Hepatic stellate cell (primary cell): ENCODE results near the gene SH3RF3.

Experiments used
- DNase-seq: peaks from one replicate; pipeline ENCODE4 v3.0.0; 2011; ENCODE audit warnings: low spot score

SH3RF3 gene

DNA sequence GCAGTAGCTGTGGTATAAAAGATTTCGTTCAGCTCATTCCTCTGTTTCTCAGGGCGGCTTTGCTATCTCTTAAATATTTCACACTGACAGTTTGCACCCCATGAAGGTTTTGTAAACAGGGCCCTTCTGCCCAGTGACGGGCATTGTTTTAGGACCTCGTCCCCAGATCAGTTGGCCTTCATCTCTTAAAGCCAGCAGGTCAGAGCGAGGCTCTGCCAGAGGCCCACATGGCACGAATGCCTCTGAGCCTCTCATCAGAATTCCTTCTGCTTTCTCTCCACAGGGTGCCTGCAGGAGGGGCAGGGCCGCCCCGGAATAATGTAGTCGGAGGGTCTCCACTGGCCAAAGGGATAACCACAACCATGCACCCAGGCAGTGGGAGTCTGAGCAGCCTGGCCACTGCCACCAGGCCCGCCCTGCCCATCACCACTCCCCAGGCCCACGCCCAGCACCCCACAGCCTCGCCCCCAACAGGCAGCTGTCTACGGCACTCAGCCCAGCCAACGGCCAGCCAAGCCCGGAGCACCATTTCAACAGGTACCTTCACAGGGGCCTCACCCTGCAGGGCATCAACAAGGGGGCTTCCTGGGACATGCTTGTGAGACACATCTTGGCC is 307.7 kb downstream of the SH3RF3 start:
- no peak for DNase-seq

GRCh38 chr2:109437325-109438090 is 308.5 kb downstream of the SH3RF3 start:
- DNase-seq: no peak

DNA sequence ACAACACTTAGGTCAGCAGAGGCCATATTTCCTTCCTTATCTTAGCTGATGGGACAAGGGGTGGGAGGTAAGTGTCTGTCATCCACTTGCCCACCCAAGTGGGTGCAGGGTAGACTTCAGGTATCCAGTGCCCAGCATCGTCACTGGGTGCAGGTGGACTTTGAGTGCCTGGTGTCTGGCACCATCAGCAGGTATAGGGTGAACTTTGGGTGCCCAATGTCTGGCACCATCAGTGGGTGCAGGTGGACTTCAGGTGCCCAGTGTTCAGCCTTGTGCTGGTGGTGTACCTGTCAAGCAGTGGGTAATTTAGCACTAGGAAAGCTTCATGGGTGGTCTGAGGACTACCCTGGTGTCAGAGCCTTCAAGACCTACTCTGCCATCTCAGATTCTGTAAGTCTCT is 309.1 kb downstream of the SH3RF3 start:
- no peak for DNase-seq

DNA sequence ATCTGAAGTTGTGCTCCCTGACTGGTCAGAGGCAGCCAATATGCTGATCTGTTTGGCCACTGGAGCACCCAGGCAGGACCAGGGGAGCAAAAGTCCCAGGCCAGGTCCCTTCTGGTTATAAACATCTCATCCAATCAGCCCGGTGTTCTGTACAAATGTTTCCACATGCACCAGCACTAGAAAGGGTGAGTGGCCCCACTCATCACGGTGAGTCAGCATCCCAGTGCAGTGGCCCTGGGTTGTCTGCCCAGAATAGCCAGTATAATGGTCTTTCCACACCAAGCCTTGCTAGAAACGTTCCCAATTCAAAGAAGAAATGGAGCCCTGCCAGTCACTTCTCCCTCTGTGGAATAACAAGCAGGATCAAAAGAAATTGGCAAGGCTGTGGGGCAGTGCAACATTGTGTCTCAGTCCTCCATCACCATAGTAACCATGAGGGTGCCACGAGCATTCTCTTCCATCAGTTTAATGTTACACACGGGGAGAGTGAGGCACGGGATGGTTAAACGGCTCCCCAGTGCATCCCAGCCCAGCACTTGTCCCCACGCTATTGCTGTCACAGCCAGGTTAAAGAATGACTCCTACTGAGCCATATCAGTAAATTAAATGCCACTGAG is 309.9 kb downstream of the SH3RF3 start:
- peak; percentile 71 for DNase-seq

GRCh38 chr2:109439390-109439786 is 310.4 kb downstream of the SH3RF3 start:
- DNase-seq: no peak

GRCh38 chr2:109439986-109440385 is 311.0 kb downstream of the SH3RF3 start:
- no peak for DNase-seq

GRCh38 chr2:109440499-109441156 is 311.6 kb downstream of the SH3RF3 start:
- DNase-seq: no peak

- no peak for DNase-seq
Measured at GRCh38 chr2:109442715-109443319, 313.8 kb downstream of the SH3RF3 start.

- DNase-seq: no peak
Measured at GRCh38 chr2:109444916-109445315, 315.9 kb downstream of the SH3RF3 start.

GRCh38 chr2:109446278-109447131 is 317.5 kb downstream of the SH3RF3 start:
- DNase-seq: no peak

DNA sequence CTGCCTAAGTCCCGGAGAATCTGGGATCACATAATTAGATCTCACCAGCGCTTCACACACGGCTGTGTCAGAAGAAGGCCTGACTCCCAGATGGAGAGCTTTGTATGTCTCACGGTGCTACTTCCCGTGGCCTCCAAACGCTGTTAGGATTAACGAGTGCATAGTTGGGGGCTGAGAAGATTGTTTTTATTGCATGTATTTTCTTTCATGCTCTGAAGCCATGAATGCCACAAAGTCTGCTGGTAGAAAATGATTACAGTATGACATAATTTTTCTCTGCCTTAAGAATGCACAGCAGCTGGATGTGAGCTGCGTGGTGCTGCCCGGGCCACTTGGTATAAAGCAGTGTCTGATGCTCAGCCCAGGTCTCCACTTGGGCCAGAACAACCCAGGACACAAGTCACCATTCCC is 318.3 kb downstream of the SH3RF3 start:
- peak; percentile 24 for DNase-seq

DNA sequence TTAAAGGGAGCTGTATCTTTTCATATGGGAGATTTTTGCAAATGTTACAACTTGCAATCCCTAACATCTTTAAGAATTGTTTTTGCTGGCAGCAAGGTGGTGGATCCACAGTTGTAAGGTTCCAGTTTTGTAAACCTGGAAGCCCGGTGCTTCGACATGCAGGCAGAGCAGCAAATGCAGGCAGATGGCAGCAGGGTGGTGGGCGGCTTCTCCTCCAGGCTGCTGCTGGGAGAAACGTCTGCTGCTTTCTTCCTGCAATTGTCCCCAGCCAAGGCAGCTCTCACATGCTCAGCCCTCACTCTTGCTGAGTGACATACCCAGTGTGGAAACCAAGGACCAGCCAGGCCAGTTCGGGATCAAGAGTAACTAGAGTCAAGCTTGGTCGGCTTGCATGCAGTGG is 318.8 kb downstream of the SH3RF3 start:
- no peak for DNase-seq

- no peak for DNase-seq
Measured at GRCh38 chr2:109448207-109448606, 319.2 kb downstream of the SH3RF3 start.

DNA sequence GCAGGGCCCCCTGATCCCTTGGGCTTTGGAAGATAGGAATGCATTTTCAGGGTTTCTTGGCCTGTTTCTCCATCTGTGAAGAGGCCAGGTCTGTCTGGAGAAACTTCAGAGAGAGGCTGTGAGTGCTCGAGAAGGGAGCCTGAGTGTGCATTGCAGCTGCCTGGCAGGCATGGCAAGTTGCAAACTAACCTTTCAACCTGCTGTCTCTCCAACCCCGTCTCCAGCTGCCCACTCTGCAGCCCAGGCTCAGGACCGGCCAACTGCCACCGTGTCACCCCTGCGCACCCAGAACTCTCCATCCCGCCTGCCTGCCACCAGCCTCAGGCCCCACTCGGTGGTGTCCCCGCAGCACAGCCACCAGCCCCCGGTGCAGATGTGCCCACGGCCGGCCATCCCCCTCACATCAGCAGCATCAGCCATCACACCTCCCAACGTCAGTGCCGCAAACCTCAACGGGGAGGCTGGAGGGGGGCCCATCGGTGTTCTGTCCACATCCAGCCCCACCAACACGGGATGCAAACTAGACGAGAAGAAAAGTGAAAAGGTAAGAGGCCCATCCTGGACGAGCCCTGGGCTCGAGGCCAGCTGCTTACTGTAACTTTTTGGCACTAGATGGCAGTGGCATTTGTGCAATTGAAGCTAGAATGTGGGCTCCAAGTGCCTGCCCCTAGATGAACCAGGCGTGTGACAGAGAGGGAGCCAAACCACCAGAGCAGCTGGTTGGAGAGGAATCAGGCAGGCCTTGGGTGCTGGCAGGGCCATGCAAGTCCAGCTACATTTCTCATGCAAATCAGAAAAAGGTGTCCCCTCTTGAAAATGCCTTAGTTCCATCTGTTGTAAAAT is 320.2 kb downstream of the SH3RF3 start:
- no peak for DNase-seq

DNA sequence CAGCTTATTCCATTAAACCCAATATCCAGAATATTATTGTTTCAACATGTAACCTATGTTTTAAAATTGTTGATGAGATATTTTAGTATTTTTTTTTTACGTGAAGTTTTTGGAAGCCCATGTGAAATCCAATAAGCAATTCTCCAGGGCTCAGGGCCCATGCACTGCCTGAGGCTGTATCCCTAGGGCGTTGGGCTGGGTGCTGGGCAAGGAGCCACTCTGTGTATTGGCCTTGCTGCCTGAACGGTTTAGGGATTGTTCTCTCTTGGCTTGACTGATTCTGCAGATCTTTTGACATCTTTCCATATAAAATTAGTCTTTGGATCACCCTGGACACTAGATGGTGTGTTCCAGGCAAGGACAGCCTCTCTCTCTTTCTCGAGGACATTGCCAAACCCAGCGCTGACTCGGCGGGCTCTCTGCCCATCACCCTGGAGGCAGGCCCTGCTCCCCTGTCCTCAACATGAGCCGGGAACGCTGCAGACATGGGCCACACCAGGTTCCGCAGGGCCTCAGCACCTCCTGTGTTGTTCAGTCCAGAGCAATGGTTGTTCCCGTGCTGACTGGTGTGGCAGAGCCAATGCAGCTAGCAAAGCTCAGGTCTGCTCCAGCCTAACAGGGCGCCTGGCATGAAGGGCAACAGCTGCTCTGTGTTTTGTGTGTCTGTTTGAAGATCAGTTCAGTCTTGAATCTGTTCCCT is 321.7 kb downstream of the SH3RF3 start:
- DNase-seq: no peak

DNA sequence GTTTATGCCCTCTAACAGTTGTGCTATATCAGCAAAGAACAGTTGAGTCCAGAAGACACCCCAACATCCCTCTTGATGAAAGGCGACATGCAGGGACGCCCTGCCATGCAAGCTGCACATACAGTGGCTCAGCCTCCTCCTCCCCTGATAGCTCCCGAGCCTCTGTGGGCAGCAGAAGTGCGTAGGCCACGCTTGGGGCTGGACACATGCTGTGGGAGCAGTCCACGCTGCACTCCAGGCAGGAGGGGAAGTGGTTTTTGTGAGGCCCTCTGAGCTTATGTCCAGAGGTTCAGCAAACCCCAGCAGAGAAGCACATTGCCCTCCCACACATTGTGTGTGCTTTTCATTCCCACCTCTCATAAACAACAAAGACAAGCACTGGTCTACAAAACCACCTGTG is 322.7 kb downstream of the SH3RF3 start:
- DNase-seq: no peak

GRCh38 chr2:109452318-109453305 is 323.6 kb downstream of the SH3RF3 start:
- no peak for DNase-seq

DNA sequence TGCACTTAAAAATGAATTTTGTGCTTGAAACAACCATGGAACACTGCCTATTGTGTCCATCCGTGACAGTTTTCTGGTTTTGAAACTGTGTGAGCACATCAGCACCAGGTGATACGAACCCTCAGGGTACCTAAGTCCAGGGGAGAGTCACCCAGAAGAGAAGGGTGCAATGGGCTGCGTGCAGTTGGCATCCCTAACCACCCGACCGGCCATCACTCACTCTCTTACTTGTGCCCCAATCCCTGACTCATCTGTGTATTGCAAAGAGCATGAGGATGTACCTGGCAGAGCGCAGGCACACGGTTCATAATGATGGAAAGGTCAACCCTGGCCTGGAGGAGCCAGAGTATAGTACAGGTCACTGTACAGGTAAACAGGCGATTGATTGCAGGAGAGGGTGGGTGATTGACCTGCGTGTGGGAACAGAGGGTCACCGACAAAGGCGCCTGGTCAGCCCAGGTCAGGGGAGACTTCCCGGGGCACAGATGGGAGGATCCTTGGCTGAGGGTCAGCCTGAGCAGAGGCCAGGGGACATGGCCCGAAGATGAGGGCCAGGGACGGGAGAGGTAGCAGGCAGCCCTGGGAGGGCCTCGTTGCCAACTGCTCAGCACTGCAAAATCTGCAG is 324.5 kb downstream of the SH3RF3 start:
- DNase-seq: no peak
